K562 (cell line): Measurements from ENCODE around the gene CEP89. TPM values are rescaled to one million over a fixed set of nuclear protein-coding genes. Genes with fewer than 3 reads are reported as not detected.

Source experiments
- ATAC-seq: fragments of 200-7000 bp; cut with Tn5 transposase; 3 replicates; pipeline ENCODE4 v1.9.1; 2020; ENCODE audit warnings: moderate library complexity
- BruUV-seq: library from RNA; stranded (reverse); fragments of 400-500 nt; replicated peaks from 2 replicates; lab custom pipeline; 2021; lab: Mats Ljungman, UMichigan
- CTCF ChIA-PET: fragments of 300-600 bp; formaldehyde crosslinking; extraction: SDS; loops from one replicate; lab custom pipeline; 2021; ENCODE audit warnings: low intra/inter-chr PET ratio; lab: Yijun Ruan, JAX
- POLR2A ChIA-PET: fragments of 300-600, 350-650 bp; sonication (Branson Sonifier 250); formaldehyde crosslinking; extraction: SDS; loops from one replicate; lab custom pipeline; 2021; ENCODE audit warnings: antibody characterized with exemption, inconsistent platforms; lab: Yijun Ruan, JAX
- DNase-seq, 4 experiments: peaks; one replicate each; pipeline versions ENCODE4 v3.0.0 to v3.0.0-alpha.2; 2011 to 2018; ENCODE audit warnings: low spot score in 3 of 4, mixed read lengths in 3 of 4; ENCODE audit errors: extremely low read depth in 1 of 4
- FAIRE-seq: peaks from 2 replicates; lab custom pipeline; 2011; peaks lifted over from hg19 to GRCh38; lab: Jason Lieb, UNC
- H2AFZ ChIP-seq: 2 replicates; pipeline ENCODE4 v1.6.0; 2011; ENCODE audit warnings: low read depth, low read length, control low read depth, inconsistent platforms
- H3K27ac ChIP-seq: fragments of 200-600 bp; 3 replicates; pipeline ENCODE4 v1.8.0; 2011; ENCODE audit warnings: low read depth, mild to moderate bottlenecking, control low read depth, inconsistent platforms, low read length, moderate library complexity, mixed read lengths; ENCODE audit errors: extremely low read depth
- H3K27me3 ChIP-seq, 2 experiments: fragments of 300-600 bp in 1 of 2; 2 replicates in 1 of 2; 3 replicates in 1 of 2; pipeline versions ENCODE4 v1.6.0 to v1.8.0; 2011; ENCODE audit warnings: inconsistent platforms in 2 of 2, low read length in 2 of 2, mild to moderate bottlenecking in 1 of 2, mixed read lengths in 1 of 2, moderate library complexity in 1 of 2; ENCODE audit not compliant: control insufficient read depth in 2 of 2, insufficient read depth in 2 of 2
- H3K36me3 ChIP-seq: fragments of 300-600 bp; 3 replicates; pipeline ENCODE4 v1.8.0; 2011; ENCODE audit warnings: mild to moderate bottlenecking, low read length, inconsistent platforms; ENCODE audit not compliant: control insufficient read depth, insufficient read depth
- H3K4me1 ChIP-seq, 2 experiments: fragments of 200-600 bp in 1 of 2; replicated peaks in 1 of 2; 2 replicates in 1 of 2; 3 replicates in 1 of 2; pipeline versions ENCODE4 v1.5.1 to v1.8.0; 2011; ENCODE audit warnings: inconsistent platforms in 2 of 2, low read length in 2 of 2, mild to moderate bottlenecking in 1 of 2, mixed read lengths in 1 of 2, moderate library complexity in 1 of 2; ENCODE audit not compliant: control insufficient read depth in 2 of 2, insufficient read depth in 2 of 2
- H3K4me2 ChIP-seq: 2 replicates; pipeline ENCODE4 v1.6.1; 2011; ENCODE audit warnings: low read length, control low read depth, inconsistent platforms, mixed read lengths; ENCODE audit not compliant: insufficient read depth
- H3K4me3 ChIP-seq: fragments of 200-600 bp; sonication (generic), shearing (Covaris generic); 2 replicates; pipeline ENCODE4 v1.5.1; 2016; ENCODE audit warnings: control low read depth, inconsistent platforms
- H3K79me2 ChIP-seq: fragments of 200-600 bp; 3 replicates; pipeline ENCODE4 v1.8.0; 2011; ENCODE audit warnings: low read length, inconsistent platforms; ENCODE audit not compliant: control insufficient read depth, insufficient read depth
- H3K9ac ChIP-seq, 2 experiments: 2 replicates each; pipeline versions ENCODE4 v1.6.0 to v1.6.1; 2011; ENCODE audit warnings: low read depth in 2 of 2, low read length in 2 of 2, control low read depth in 1 of 2, inconsistent platforms in 1 of 2, mild to moderate bottlenecking in 1 of 2, mixed read lengths in 1 of 2; ENCODE audit not compliant: insufficient read depth in 1 of 2
- H3K9me1 ChIP-seq: one replicate; pipeline ENCODE4 v1.6.0; 2011; ENCODE audit warnings: inconsistent platforms, mild to moderate bottlenecking, low read length, moderate library complexity; ENCODE audit not compliant: control insufficient read depth, insufficient read depth
- H3K9me3 ChIP-seq: replicated peaks from 2 replicates; pipeline ENCODE4 v1.5.1; 2011; ENCODE audit warnings: low read depth, low read length, inconsistent platforms; ENCODE audit not compliant: control insufficient read depth, insufficient read depth
- H4K20me1 ChIP-seq: replicated peaks from 2 replicates; pipeline ENCODE4 v1.6.1; 2011; ENCODE audit warnings: low read length, inconsistent platforms, mixed read lengths; ENCODE audit not compliant: control insufficient read depth, insufficient read depth
- CSDE1 ChIP-seq, 2 experiments: fragments of 450-650 bp; IDR thresholded peaks; 2 replicates each; pipeline ENCODE4 v1.6.1; 2016; ENCODE audit warnings: mild to moderate bottlenecking in 1 of 2
- LCOR ChIP-seq: sonication (generic); formaldehyde crosslinking; IDR thresholded peaks from 2 replicates; pipeline ENCODE4 v1.8.0; 2022; ENCODE audit warnings: mild to moderate bottlenecking, missing genetic modification reagents
- MAFF ChIP-seq: IDR thresholded peaks from 2 replicates; pipeline ENCODE4 v1.6.1; 2012; ENCODE audit warnings: low read length, improper control_type of control experiment
- MBD1 ChIP-seq: fragments of 250-450 bp; sonication (Bioruptor Pico); IDR thresholded peaks from 2 replicates; pipeline ENCODE4 v1.8.0; 2022; ENCODE audit warnings: inconsistent platforms
- MTF1 ChIP-seq: fragments of 250-450 bp; sonication (Bioruptor Pico); IDR thresholded peaks from 2 replicates; pipeline ENCODE4 v1.9.0; 2021; ENCODE audit warnings: moderate library complexity, mild to moderate bottlenecking, inconsistent platforms, borderline replicate concordance
- SP1 ChIP-seq: sonication (generic); formaldehyde crosslinking; IDR thresholded peaks from 2 replicates; pipeline ENCODE4 v1.8.1; 2022; ENCODE audit warnings: mild to moderate bottlenecking, missing genetic modification reagents
- ZBTB1 ChIP-seq: sonication (generic); formaldehyde crosslinking; IDR thresholded peaks from 2 replicates; pipeline ENCODE4 v1.8.1; 2023; ENCODE audit warnings: missing genetic modification reagents, low read depth, mild to moderate bottlenecking, borderline replicate concordance
- ZNF431 ChIP-seq: sonication (generic); formaldehyde crosslinking; IDR thresholded peaks from 2 replicates; pipeline ENCODE4 v1.8.0; 2022; ENCODE audit warnings: mild to moderate bottlenecking, missing genetic modification reagents
- WGBS: fragments of 100-300 bp; shearing (Covaris generic); methylation state at CpG from one replicate; pipeline ENCODE4 v1.1.6; 2016; ENCODE audit warnings: low coverage, mixed read lengths; ENCODE audit not compliant: insufficient coverage; ENCODE audit errors: missing lambda C conversion rate; 5-methylcytosine and 5-hydroxymethylcytosine counted together
- in situ Hi-C: fragments of 300-500 bp; cut with MboI; formaldehyde crosslinking; loops from 4 replicates; pipeline ENCODE4 v1.15.0; 2018; ENCODE audit warnings: inconsistent platforms, mixed read lengths
- intact Hi-C: fragments of 100-400 bp; cut with micrococcal nuclease; formaldehyde crosslinking; loops from 2 replicates; pipeline ENCODE4 v1.14.2; 2022
- polyA plus RNA-seq, 8 experiments: library from polyadenylated mRNA; depleted of rRNA in 4 of 8; stranded (reverse) in 5 of 8; unstranded in 3 of 8; fragments of >200 nt; fragmentation: Nextera tagmentation in 2 of 8; fragmentation: Illumina TruSeq in 1 of 8; extraction: Ambion mirVana in 2 of 8; extraction: Trizol in 1 of 8; gene quantifications; 2 replicates each; pipeline versions ENCODE4 v1.2.1 to v1.2.3, GENCODE V29; 2011 to 2014; ENCODE audit warnings: inconsistent platforms in 1 of 8, missing spikeins in 1 of 8
- total RNA-seq, 7 experiments: library from RNA; depleted of rRNA in 6 of 7; stranded (reverse); fragments of >200 nt in 6 of 7; fragmentation: Illumina TruSeq in 2 of 7; extraction: Trizol in 2 of 7; gene quantifications; 2 replicates each; pipeline versions ENCODE4 v1.2.1 to v1.2.3, GENCODE V29; 2011 to 2021; ENCODE audit warnings: low replicate concordance in 1 of 7
- TF ChIP-seq, protein P1 (sequence below): fragments of 450-650 bp; formaldehyde crosslinking; IDR thresholded peaks from 2 replicates; pipeline ENCODE4 v1.4.0; 2020; ENCODE audit warnings: mild to moderate bottlenecking, moderate library complexity

The CEP89 gene
- total and polyA plus RNA-seq, 9 of the 15 experiments (the other 6 are each of a cell fraction or from before 2014, with no cell fraction given): 5.5 to 15.0 (median 7.2) TPM

GRCh38 chr19:32879741-32880140 lies 92.0 kb downstream of the CEP89 start:
- in situ Hi-C loops: no loop called here
- no peak for TF ChIP-seq LCOR (CRISPR knock-in tag)
- no peak for TF ChIP-seq ZNF431
- TF ChIP-seq, protein P1, sequence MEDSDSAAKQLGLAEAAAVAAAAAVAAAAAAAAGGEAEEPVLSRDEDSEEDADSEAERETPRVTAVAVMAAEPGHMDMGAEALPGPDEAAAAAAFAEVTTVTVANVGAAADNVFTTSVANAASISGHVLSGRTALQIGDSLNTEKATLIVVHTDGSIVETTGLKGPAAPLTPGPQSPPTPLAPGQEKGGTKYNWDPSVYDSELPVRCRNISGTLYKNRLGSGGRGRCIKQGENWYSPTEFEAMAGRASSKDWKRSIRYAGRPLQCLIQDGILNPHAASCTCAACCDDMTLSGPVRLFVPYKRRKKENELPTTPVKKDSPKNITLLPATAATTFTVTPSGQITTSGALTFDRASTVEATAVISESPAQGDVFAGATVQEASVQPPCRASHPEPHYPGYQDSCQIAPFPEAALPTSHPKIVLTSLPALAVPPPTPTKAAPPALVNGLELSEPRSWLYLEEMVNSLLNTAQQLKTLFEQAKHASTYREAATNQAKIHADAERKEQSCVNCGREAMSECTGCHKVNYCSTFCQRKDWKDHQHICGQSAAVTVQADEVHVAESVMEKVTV (CRISPR knock-in tag): no peak
- TF ChIP-seq MTF1: no peak
- TF ChIP-seq ZBTB1 (CRISPR knock-in tag): no peak
- TF ChIP-seq MBD1: no peak
- no peak for TF ChIP-seq SP1 (CRISPR knock-in tag)
- TF ChIP-seq CSDE1 (IDR thresholded peaks at IDR 0.05): no peak
- no peak for TF ChIP-seq MAFF
- POLR2A ChIA-PET: no interaction called here
- Histone ChIP-seq H3K4me2 (no peak overlapping the region), H3K9me1 (no peaks in the 10 kb centered on the region), H3K9ac (no peak overlapping the region), H2AFZ (no peak overlapping the region), H3K4me3 (no peak overlapping the region), H3K36me3 (no peaks in the 10 kb centered on the region), H3K79me2 (no peaks in the 10 kb centered on the region), H3K27me3 (peaks cover 8 to 42% of the 10 kb centered on the region in 2 experiments; a peak in 4 of 5 replicates), H4K20me1 (no peaks in the 10 kb centered on the region), H3K9me3 (no peaks in the 10 kb centered on the region), H3K4me1 (peaks cover 0 to 4% of the 10 kb centered on the region in 2 experiments; a peak in 2 of 5 replicates), H3K27ac (no peak overlapping the region)
- BruUV-seq: no TSS peak
- FAIRE-seq (no peak), ATAC-seq (no peak), DNase-seq (no peak)
- CTCF ChIA-PET: no interaction called here
- intact Hi-C loops: no loop called here
- 6% methylated on average over 8 of the region's 8 CpGs for WGBS
